ENCODE measurements around the gene ZNF329.

ZNF329 gene

GRCh38 chr19:58118979-58119733 is 31.4 kb downstream of the ZNF329 start:
- no peak for ATAC-seq

GRCh38 chr19:58117841-58118575 is 32.6 kb downstream of the ZNF329 start:
- no peak for ATAC-seq

GRCh38 chr19:58108546-58108817 is 42.1 kb downstream of the ZNF329 start:
- no peak for ATAC-seq

DNA sequence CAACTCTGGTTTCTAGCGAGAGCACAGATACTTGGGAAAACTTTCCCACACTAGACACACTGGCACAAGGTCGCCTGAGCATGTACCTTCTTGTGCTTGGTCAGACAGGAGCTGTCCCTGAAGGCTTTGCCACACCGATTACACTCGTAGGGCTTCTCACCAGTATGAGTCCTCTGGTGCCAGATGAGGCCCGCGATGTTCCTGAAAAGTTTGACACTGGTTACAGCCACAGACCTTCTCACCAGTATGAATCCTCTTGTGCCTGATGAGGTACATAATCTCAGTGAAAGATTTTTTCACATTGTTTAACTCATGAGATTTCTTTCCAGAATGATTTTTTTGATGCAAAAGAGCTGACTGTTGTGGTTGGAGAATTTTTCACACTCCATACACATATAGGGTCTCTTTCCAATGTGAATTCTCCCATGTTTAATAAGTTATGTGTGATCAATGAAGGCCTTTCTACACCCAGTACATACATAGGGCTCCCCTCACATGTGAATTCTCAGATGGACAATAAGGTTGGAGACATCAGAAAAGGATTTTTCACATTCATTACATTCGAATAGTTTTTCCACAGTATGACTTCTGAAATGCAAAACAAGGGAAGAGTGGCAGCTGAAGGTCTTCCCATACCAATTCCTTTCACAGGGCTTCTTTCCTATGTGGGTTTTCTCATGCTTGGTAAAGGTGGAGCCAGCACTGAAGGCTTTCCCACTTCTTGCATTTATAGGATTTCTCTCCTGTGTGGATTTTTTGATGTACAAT is 42.6 kb downstream of the ZNF329 start:
- no peak for ATAC-seq

DNA sequence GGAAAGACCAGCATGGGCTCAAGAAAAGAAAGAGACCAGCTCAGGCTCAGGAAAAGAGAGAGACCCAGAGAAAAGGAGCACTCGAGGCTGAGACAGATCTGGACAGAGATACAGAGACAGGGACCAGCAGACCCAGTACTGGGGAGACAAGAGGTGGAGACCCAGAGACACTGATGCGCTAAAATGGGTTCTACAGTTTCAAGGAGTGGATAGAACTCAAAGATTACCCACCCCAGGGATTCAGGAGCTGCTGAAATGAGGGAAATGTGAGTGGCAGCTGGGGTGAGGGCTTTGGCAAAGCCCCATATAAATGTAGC is 51.9 kb downstream of the ZNF329 start:
- ATAC-seq = no peak

GRCh38 chr19:58097781-58098681 is 52.6 kb downstream of the ZNF329 start, which contains the start of gene ZSCAN18:
ZSCAN18 (minus strand) TSS chr19:58098231; CDS start chr19:58090267, 7,964 bp downstream.
- ATAC-seq = peak; percentile 98

DNA sequence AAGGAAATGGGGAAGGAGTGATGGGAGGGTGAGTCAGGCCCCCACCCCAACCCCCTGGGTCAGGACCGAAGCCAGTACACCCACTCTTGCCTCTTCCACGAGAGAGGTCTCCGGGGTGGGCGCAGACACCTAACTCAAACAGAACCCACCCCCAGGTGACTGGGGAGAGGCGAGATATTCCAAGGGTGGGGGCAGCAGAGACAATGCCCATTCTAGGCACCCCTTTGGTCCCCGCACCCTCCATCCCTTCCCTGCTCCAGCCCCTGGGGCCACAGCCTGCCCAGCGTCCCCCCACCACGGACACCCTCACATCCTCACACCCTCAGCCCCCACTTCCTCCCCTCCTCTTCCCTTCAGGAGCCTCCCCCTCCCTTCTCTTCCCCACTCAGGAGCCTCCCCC is 53.2 kb downstream of the ZNF329 start:
- no peak for ATAC-seq

- no peak for ATAC-seq
These were observed 53.7 kb downstream of the ZNF329 start for GRCh38 chr19:58096884-58097283.

- no peak for ATAC-seq
These were observed 55.3 kb downstream of the ZNF329 start for GRCh38 chr19:58095328-58095727.

DNA sequence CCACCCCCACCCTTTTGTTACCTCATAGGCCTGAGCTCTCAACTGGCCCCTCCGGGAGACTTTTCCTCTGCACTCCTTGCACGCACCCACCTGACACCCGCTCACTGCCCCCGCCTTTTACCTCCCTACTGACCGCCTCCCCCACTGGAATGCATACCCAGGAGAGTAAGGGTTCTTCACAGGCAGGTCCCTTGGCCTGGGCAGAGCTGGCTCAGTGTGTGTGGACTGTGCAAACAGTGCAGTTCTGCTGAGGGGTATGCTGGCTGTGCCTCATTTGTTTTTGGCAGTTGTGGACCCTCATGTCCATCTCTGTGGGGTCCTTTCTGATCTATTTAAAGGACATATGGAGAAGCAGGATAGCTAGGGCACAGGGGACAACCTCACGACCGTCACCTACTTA is 57.5 kb downstream of the ZNF329 start:
- ATAC-seq = no peak

- no peak for ATAC-seq
These were observed 59.2 kb downstream of the ZNF329 start for GRCh38 chr19:58091251-58091995.

- no peak for ATAC-seq
These were observed 60.7 kb downstream of the ZNF329 start for GRCh38 chr19:58089846-58090245.

GRCh38 chr19:58088521-58089052 is 62.0 kb downstream of the ZNF329 start:
- ATAC-seq = no peak

DNA sequence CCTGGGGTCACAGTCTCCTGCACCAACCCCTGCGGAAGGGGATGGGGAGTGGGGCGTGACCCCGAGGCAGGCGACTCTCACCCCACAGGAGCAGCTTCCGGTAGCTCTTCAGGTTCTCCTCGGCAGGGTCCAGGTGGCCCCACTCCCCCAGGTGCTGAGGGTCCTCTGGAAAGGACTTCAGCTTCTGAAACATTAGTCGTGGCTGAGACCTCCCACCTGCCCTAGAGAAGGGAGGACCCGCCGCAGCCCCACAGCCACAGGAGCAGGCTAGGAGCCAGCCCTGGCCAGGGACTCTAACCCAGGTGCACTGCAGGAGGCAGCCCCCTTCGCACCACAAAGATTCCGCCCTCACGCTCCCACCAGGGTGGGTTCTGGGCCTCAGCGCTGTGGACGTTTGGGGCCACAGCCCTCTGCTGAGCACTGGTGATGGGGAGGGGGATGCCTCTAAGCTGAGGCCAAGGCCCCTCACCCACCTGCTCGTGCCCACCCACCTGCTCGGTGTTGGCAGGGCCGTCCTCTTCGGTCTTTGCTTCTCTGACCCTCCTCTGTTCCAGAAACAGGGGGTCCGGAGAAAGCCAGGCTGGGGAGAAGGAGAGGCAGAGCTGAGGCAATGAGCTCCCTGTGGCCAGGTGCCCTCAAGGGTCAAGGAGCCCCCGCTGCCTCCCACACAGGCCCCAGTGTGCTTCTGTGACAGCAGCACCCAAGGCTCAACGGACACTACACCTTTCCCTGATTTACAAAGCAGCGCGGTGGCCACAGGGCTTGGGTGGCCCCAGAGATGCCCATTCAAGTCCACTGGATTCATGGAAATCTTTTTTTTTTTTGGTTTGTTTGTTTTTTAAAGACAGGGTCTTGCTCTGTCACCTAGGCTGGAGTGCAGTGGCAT is 63.5 kb downstream of the ZNF329 start:
- ATAC-seq = no peak

DNA sequence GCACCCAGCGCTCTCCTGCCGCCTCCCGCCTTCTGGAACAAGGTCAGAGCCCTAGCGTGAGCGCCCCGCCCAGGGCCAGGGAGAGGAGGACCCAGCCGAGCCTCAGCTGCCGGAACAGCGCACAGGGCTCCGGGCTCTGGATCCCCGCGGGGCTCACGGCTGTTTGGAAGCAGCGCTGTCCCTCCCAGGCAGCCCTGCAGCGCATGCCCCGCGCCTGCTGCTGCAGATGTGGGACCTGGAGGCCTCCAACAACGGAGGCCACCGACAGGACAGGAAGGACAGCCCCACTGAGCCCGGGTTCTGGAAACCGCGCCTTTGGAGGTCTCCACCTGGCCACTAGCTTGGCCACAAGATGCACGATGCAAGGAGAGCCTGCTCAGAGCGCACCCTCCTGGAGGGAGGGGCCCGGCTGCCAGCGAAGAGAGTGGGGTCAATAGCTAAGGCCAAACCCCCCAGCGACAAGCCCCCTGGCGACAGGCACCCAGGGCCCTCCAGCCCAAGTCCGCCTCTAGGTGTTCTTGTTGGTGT is 65.2 kb downstream of the ZNF329 start:
- no peak for ATAC-seq

GRCh38 chr19:58084596-58085347 is 65.8 kb downstream of the ZNF329 start:
- no peak for ATAC-seq

GRCh38 chr19:58083021-58083420 is 67.6 kb downstream of the ZNF329 start:
- ATAC-seq = no peak

DNA sequence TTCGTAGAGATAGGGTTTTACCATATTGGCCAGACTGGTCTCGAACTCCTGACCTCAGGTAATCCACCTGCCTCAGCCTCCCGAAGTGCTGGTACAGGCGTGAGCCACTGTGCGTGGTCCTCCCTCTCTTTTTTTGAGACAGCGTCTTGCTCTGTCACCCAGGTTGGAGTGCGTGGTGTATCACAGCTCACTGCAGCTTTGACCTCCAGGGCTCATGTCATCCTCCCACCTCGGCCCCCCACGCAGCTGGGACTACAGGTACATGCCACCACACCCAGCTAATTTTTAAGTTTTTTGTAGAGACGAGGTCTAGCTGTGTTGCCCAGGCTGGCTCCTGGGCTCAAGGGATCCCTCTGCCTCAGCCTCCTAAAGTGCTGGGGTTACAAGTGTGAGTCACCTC is 70.8 kb downstream of the ZNF329 start:
- ATAC-seq = no peak

All from activated CD4-positive, CD25-positive, alpha-beta regulatory T cell treated with anti-CD3 and anti-CD28 coated beads, Interleukin-2, amount 50 U/mL, for 24 hours (primary cell).